Stimulated activated CD4-positive, alpha-beta T cell treated with anti-CD3 and anti-CD28 coated beads, Interleukin-15, amount 100 ng/mL, for 1 hour (primary cell): ENCODE measurements around the gene KBTBD3.
"Not testable (repeated sequence)": the region's sequence is repeated elsewhere in the genome, so short reads cannot be mapped to it uniquely, and the experiment has no call there.

Experiments
- DNase-seq, 2 donors: peaks; one replicate each; pipeline ENCODE4 v3.0.0-alpha.2; 2020; ENCODE audit warnings: low read depth in 1 of 2, low spot score in 1 of 2

KBTBD3 gene

DNA sequence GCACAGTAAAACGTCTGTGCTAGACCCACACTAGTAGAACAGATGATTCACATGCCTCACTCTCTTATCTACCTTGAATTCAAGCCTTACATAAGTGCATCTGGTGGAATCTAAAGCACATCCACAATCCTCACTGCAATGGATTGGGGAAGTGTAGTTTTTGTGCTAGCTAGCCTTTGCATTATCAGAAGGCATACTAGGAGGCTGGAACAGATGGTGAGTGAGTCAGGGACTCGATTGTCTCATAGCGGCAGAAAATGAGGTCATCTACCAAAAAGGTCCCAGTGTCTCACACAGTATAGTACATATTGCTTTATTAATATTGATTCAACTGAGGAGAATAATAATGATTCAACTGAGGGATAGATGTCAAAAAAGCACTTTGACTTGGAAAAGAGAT, 64.4 kb downstream of the KBTBD3 start:
- no peak for DNase-seq

DNA sequence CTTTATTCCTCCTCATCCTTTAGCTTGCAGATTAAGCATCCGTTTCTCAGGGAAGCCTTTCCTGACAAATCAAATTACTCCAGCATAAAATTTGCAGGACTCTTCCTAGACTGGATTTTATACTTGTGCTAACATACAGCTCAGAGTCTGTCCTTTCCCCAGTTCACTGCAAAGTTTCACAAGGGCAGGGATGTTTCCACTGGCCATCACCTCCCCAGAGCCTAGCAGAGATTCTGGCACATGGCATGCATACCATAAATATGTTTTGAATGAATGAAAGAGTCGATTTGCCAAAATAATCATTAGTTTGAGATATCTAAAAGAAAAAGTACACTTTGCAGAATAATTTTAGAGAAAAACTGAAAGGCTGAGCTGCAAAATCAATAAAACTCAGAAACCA, 65.7 kb downstream of the KBTBD3 start:
- DNase-seq = no peak

DNA sequence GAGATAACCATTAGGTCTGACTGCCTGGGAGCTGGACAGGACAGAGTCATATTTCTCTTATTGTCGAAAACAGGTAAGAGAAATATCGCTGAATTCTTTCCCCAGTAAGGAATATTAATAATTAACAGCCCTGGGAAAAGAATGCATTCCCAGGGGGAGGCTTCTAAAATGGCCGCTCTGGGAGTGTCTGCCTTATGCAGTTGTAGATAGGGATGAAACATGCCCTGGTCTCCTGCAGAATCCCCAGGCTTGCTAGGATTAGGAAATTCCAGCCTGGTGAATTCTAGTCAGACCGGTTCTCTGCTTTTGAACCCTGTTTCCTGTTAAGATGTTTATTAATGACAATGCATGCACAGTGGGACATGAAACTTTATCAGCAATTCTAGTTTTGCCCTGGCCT, 74.1 kb downstream of the KBTBD3 start:
- not testable (repeated sequence) for DNase-seq

DNA sequence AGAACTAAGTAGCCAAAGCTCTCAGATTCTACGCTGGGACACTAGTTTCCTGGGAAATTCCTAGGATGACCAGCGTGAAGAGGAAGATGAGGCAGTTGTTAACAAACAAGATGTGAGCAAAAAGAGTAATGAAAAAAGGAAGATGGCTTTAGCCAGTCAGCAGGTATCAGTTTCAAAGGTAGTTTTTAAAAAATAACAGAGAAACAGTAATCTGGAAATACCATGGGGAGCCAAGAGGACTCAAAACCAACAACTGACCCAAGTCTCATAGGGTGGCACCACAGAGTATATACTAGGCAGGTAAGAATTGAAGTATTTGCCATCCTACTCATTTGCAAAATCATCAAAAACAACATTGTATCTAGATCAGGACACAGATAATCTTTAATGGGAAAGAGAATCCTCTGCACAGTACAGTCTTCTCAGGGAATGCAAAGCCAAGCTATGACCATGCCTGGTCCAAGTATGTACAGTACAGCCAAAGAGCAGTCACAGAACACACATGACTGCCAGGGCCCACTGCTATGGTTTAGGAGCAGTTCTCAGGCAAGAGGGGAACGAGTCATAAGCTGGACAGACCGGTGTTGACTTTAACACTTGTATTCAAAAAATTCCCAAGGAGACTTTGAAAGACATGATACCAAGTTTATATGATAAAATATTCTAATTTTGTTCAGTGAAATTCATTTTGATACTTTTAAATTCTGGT, 75.7 kb downstream of the KBTBD3 start:
- DNase-seq = no peak
